Kidney (tissue), 14 donors: Measurements from ENCODE around the gene MRLN. TPM values are rescaled to one million over a fixed set of nuclear protein-coding genes. Genes with fewer than 3 reads are reported as not detected.

Source experiments
- DNase-seq, 5 donors: peaks; one replicate each; pipeline ENCODE4 v3.0.0-alpha.2; 2013 to 2020
- FAIRE-seq: peaks from 2 replicates; lab custom pipeline; 2012; peaks lifted over from hg19 to GRCh38; lab: Jason Lieb, UNC
- H3K27ac ChIP-seq, 2 donors: one replicate each; pipeline ENCODE4 v1.7.0; 2013; ENCODE audit warnings: low read depth in 2 of 2, low read length in 2 of 2, inconsistent platforms in 1 of 2
- H3K27me3 ChIP-seq: one replicate; pipeline ENCODE4 v1.7.1; 2013; ENCODE audit warnings: low read length, inconsistent platforms; ENCODE audit not compliant: control insufficient read depth, insufficient read depth
- H3K36me3 ChIP-seq, 3 donors: one replicate each; pipeline versions ENCODE4 v1.7.0 to v1.7.1; 2013; ENCODE audit warnings: low read length in 3 of 3, control low read depth in 1 of 3, inconsistent platforms in 1 of 3; ENCODE audit not compliant: insufficient read depth in 3 of 3, control insufficient read depth in 2 of 3
- H3K4me1 ChIP-seq, 3 donors: one replicate each; pipeline versions ENCODE4 v1.7.0 to v1.7.1; 2013; ENCODE audit warnings: low read length in 3 of 3, inconsistent platforms in 1 of 3, low read depth in 1 of 3; ENCODE audit not compliant: control insufficient read depth in 2 of 3, insufficient read depth in 2 of 3
- H3K4me3 ChIP-seq, 3 donors: one replicate each; pipeline versions ENCODE4 v1.7.0 to v1.8.1; 2013; ENCODE audit warnings: low read length in 3 of 3, control low read depth in 1 of 3, inconsistent platforms in 1 of 3
- H3K9ac ChIP-seq, 3 donors: one replicate each; pipeline versions ENCODE4 v1.7.0 to v1.7.1; 2013; ENCODE audit warnings: low read length in 3 of 3, control low read depth in 1 of 3, inconsistent platforms in 1 of 3
- H3K9me3 ChIP-seq, 3 donors: one replicate each; pipeline versions ENCODE4 v1.7.0 to v1.7.1; 2013; ENCODE audit warnings: low read length in 3 of 3, control low read depth in 1 of 3, inconsistent platforms in 1 of 3; ENCODE audit not compliant: control insufficient read depth in 2 of 3, insufficient read depth in 1 of 3
- intact Hi-C: fragments of 100-400 bp; cut with DNase I; formaldehyde crosslinking; loops from one replicate; pipeline ENCODE4 v1.11.1; 2022
- polyA plus RNA-seq: library from polyadenylated mRNA; stranded (reverse); fragments of 350-450 nt; fragmentation: Illumina TruSeq; extraction: RNeasy Lipid Tissue Mini Kit (QIAGEN cat#74804); gene quantifications from one replicate; pipeline ENCODE4 v1.2.3, GENCODE V29; 2014; ENCODE audit warnings: low read depth, low replicate concordance; ENCODE audit not compliant: insufficient read depth
- total RNA-seq: library from RNA; stranded (reverse); fragmentation: NEBNext Ultra II Directional; extraction: Animal tissue kit (Norgen Biotek cat#: 25700); gene quantifications from one replicate; pipeline ENCODE4 v1.2.1, GENCODE V29; 2021
- TF ChIP-seq, protein P1 (sequence below): IDR thresholded peaks from 3 replicates; pipeline ENCODE4 v1.5.1; 2012; ENCODE audit warnings: mild to moderate bottlenecking, moderate library complexity, borderline replicate concordance; ENCODE audit not compliant: insufficient read depth; ENCODE audit errors: extremely low read depth
- donor health status: control.
- donor health status: control.
- donor health status: control.
- donor health status: control.
- donor health status: control.
- donor health status: DM: yes; HTN: yes; CAD: no.
- donor health status: Normal renal cell carcinoma (clear cell type).

The MRLN gene
- total and polyA plus RNA-seq, 2 donors from 2014 or later, result 24.3 TPM; not detected in 1

DNA sequence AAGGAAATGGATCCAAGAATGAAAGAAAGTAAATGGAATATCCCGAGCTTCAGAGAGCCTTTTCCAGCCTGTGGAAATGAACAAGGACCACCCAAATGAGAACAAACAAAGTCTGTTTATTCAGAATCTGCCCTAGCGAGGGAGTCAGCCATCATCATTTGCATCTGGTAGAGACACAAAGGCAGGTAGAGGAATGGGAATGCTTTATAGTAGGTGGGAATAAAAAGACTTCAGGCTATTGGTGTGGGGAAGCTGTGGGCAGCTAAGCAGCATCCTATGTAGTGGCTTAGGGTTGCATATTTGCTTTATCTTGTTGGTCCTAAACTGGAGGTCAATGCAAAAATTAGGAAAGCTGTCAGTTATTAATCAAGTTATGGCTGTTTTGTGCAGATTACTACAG is 9.2 kb upstream of the MRLN start:
- FAIRE-seq (no peak), DNase-seq (no peak)
- Histone ChIP-seq H3K4me3 (no peak overlapping the region), H3K36me3 (no peaks in the 10 kb centered on the region), H3K4me1 (no peaks in the 10 kb centered on the region), H3K27ac (no peak overlapping the region), H3K9me3 (no peaks in the 10 kb centered on the region), H3K27me3 (no peaks in the 10 kb centered on the region), H3K9ac (no peak overlapping the region)
- intact Hi-C loops, result no loop called here
- TF ChIP-seq, protein P1, sequence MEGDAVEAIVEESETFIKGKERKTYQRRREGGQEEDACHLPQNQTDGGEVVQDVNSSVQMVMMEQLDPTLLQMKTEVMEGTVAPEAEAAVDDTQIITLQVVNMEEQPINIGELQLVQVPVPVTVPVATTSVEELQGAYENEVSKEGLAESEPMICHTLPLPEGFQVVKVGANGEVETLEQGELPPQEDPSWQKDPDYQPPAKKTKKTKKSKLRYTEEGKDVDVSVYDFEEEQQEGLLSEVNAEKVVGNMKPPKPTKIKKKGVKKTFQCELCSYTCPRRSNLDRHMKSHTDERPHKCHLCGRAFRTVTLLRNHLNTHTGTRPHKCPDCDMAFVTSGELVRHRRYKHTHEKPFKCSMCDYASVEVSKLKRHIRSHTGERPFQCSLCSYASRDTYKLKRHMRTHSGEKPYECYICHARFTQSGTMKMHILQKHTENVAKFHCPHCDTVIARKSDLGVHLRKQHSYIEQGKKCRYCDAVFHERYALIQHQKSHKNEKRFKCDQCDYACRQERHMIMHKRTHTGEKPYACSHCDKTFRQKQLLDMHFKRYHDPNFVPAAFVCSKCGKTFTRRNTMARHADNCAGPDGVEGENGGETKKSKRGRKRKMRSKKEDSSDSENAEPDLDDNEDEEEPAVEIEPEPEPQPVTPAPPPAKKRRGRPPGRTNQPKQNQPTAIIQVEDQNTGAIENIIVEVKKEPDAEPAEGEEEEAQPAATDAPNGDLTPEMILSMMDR, result no peak

DNA sequence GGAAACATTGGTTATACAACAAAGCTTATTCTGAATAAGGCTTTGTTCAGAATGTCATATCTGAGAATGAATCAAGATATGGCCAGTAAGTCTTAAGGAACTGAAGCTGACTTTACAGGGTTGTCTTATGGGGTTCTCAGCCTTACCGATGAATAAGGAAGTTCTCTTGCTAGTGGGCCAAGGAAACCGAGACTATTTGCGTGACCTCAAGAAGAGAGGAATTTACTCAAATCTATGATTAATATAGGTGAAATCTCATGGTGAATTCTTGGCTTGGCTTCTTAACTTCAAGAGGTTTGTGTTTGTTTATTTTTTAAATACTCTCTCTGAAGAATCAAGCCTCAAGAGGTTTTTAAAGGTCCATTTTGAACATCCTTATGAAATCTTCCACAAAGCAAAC is 4.7 kb upstream of the MRLN start:
- FAIRE-seq, result no peak

DNA sequence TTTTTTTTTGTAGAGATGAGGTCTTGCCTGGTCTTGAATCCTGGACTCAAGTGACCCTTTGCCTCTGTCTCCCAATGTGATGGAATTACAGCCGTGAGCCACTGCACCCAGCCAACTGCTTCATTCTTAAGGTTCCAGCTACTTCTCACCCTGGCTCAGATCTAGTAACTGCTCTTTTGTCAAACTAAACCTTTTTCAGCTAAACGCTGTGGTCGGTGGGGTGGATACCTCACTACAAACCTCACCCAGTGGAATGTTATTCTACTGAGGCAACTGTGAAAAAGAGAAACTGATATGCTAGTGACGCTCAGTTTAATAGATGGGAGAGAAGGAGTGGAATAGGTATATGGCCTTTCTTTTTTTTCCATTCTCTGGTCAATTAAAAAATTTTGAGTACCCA is 1.7 kb upstream of the MRLN start:
- no peaks in the 10 kb centered on the region for H3K36me3 ChIP-seq
- no peaks in the 10 kb centered on the region for H3K4me1 ChIP-seq
- TF ChIP-seq, protein P1, result no peak
- no peak overlapping the region for H3K9ac ChIP-seq
- no peak overlapping the region for H3K4me3 ChIP-seq
- no peak overlapping the region for H3K27ac ChIP-seq
- intact Hi-C loops, result no loop called here
- no peaks in the 10 kb centered on the region for H3K27me3 ChIP-seq
- H3K9me3 ChIP-seq, result no peaks in the 10 kb centered on the region
- FAIRE-seq (no peak), DNase-seq (no peak)

More for the DNA sequence above, 4.7 kb upstream of the MRLN start:
- H3K9ac ChIP-seq, result no peak overlapping the region
- intact Hi-C loops, result no loop called here
- no peaks in the 10 kb centered on the region for H3K9me3 ChIP-seq
- H3K4me3 ChIP-seq, result no peak overlapping the region
- TF ChIP-seq, protein P1, result no peak
- H3K36me3 ChIP-seq, result no peaks in the 10 kb centered on the region
- no peak for DNase-seq
- H3K27ac ChIP-seq, result no peak overlapping the region
- H3K27me3 ChIP-seq, result no peaks in the 10 kb centered on the region
- no peaks in the 10 kb centered on the region for H3K4me1 ChIP-seq
